Endothelial cell of umbilical vein (primary cell): Measurements from ENCODE around the gene NPAS4. TPM values are rescaled to one million over a fixed set of nuclear protein-coding genes. Genes with fewer than 3 reads are reported as not detected.

Experiments used
- BruUV-seq: library from RNA; stranded (reverse); fragments of 400-500 nt; replicated peaks from 2 replicates; lab custom pipeline; 2021; lab: Mats Ljungman, UMichigan
- CTCF ChIA-PET: fragments of 300-600, 350-600 bp; sonication (Branson Sonifier 250); formaldehyde crosslinking; loops from one replicate; lab custom pipeline; 2021; ENCODE audit warnings: antibody characterized with exemption, inconsistent platforms; lab: Charles Lee
- POLR2A ChIA-PET: fragments of 300-600, 350-600 bp; sonication (Branson Sonifier 250); formaldehyde crosslinking; loops from one replicate; lab custom pipeline; 2021; ENCODE audit warnings: antibody characterized with exemption, inconsistent platforms; lab: Charles Lee
- DNase-seq: peaks from one replicate; pipeline ENCODE4 v3.0.0-alpha.2; 2011; ENCODE audit warnings: low read depth, low spot score
- FAIRE-seq: peaks from 2 replicates; lab custom pipeline; 2011; peaks lifted over from hg19 to GRCh38; lab: Jason Lieb, UNC
- H2AFZ ChIP-seq: 2 replicates; pipeline ENCODE4 v1.6.0; 2012; ENCODE audit warnings: low read depth, low read length, control low read depth, inconsistent platforms
- H3K27ac ChIP-seq: 2 replicates; pipeline ENCODE4 v1.5.1; 2011; ENCODE audit warnings: low read depth, mild to moderate bottlenecking, control low read depth, low read length, moderate library complexity; ENCODE audit not compliant: insufficient read depth
- H3K27me3 ChIP-seq, 2 experiments: 2 replicates each; pipeline versions ENCODE4 v1.6.0 to v1.6.1; 2011; ENCODE audit warnings: low read length in 2 of 2, mixed read lengths in 1 of 2; ENCODE audit not compliant: control insufficient read depth in 2 of 2, insufficient read depth in 2 of 2
- H3K36me3 ChIP-seq, 2 experiments: 2 replicates in 1 of 2; 3 replicates in 1 of 2; pipeline ENCODE4 v1.5.1; 2011; ENCODE audit warnings: low read length in 2 of 2, mild to moderate bottlenecking in 1 of 2, moderate library complexity in 1 of 2; ENCODE audit not compliant: control insufficient read depth in 2 of 2, insufficient read depth in 2 of 2; ENCODE audit errors: extremely low read depth in 1 of 2
- H3K4me1 ChIP-seq: 3 replicates; pipeline ENCODE4 v1.5.1; 2011; ENCODE audit warnings: mild to moderate bottlenecking, low read length; ENCODE audit not compliant: control insufficient read depth, insufficient read depth; ENCODE audit errors: extremely low read depth
- H3K4me2 ChIP-seq: 2 replicates; pipeline ENCODE4 v1.6.1; 2011; ENCODE audit warnings: low read length, control low read depth, mixed read lengths; ENCODE audit not compliant: insufficient read depth
- H3K4me3 ChIP-seq, 3 experiments: fragments of 200-600 bp in 1 of 3; sonication (generic), shearing (Covaris generic) in 1 of 3; replicated peaks in 1 of 3; 2 replicates each; pipeline ENCODE4 v1.5.1; 2011 to 2016; ENCODE audit warnings: control low read depth in 3 of 3, low read length in 3 of 3, mild to moderate bottlenecking in 2 of 3, inconsistent platforms in 1 of 3, low read depth in 1 of 3, moderate library complexity in 1 of 3; ENCODE audit not compliant: insufficient read depth in 1 of 3
- H3K79me2 ChIP-seq: 2 replicates; pipeline ENCODE4 v1.6.0; 2012; ENCODE audit warnings: low read length, inconsistent platforms; ENCODE audit not compliant: control insufficient read depth, insufficient read depth
- H3K9ac ChIP-seq: replicated peaks from 2 replicates; pipeline ENCODE3; 2011; ENCODE audit warnings: low read length, control low read depth; ENCODE audit not compliant: insufficient read depth; ENCODE audit errors: extremely low read depth
- H3K9me1 ChIP-seq: replicated peaks from 3 replicates; pipeline ENCODE4 v1.6.0; 2011; ENCODE audit warnings: mild to moderate bottlenecking, low read length; ENCODE audit not compliant: control insufficient read depth, insufficient read depth; ENCODE audit errors: extremely low read depth
- H3K9me3 ChIP-seq: replicated peaks from 2 replicates; pipeline ENCODE4 v1.5.1; 2012; ENCODE audit warnings: low read length, inconsistent platforms; ENCODE audit not compliant: control insufficient read depth, insufficient read depth
- H4K20me1 ChIP-seq: replicated peaks from 2 replicates; pipeline ENCODE3; 2011; ENCODE audit warnings: mild to moderate bottlenecking, low read length; ENCODE audit not compliant: control insufficient read depth, insufficient read depth; ENCODE audit errors: extremely low read depth
- CTCF ChIP-seq, 2 donors: IDR thresholded peaks; 1 replicate in 1 of 2; 2 replicates in 1 of 2; pipeline ENCODE4 v1.5.1; 2011; ENCODE audit warnings: low read length in 2 of 2, mild to moderate bottlenecking in 2 of 2, moderate library complexity in 2 of 2, control low read depth in 1 of 2, inconsistent platforms in 1 of 2, low read depth in 1 of 2; ENCODE audit not compliant: insufficient read depth in 1 of 2; ENCODE audit errors: extremely low read depth in 1 of 2
- EZH2 ChIP-seq: IDR thresholded peaks from 2 replicates; pipeline ENCODE4 v1.6.1; 2012; ENCODE audit warnings: borderline replicate concordance, low read depth, mild to moderate bottlenecking, moderate library complexity, low read length, inconsistent platforms; ENCODE audit not compliant: severe bottlenecking
- FOS ChIP-seq: IDR thresholded peaks from 2 replicates; pipeline ENCODE4 v1.6.1; 2011; ENCODE audit warnings: mild to moderate bottlenecking, low read length, moderate library complexity, borderline replicate concordance; ENCODE audit not compliant: insufficient read depth
- GATA2 ChIP-seq: IDR thresholded peaks from 2 replicates; pipeline ENCODE4 v1.7.0; 2011; ENCODE audit warnings: low read depth, mild to moderate bottlenecking, moderate library complexity, mixed read lengths, low read length; ENCODE audit not compliant: insufficient read length, insufficient read depth
- MAX ChIP-seq: IDR thresholded peaks from 2 replicates; pipeline ENCODE4 v1.6.1; 2011; ENCODE audit not compliant: insufficient read depth, insufficient read length
- POLR2A ChIP-seq: IDR thresholded peaks from 2 replicates; pipeline ENCODE4 v1.6.1; 2012; ENCODE audit warnings: low read depth, mild to moderate bottlenecking, control low read depth, low read length
- POLR2AphosphoS5 ChIP-seq: IDR thresholded peaks from 2 replicates; pipeline ENCODE4 v1.6.1; 2012; ENCODE audit warnings: low read depth, mild to moderate bottlenecking, control low read depth, low read length, moderate library complexity; ENCODE audit not compliant: insufficient read depth
- dilution Hi-C: fragments of 300-500 bp; cut with MboI; formaldehyde crosslinking; loops from one replicate; pipeline ENCODE4 v1.15.0; 2019; ENCODE audit warnings: low sequenced_read_pairs; ENCODE audit not compliant: extremely low pct_ligation_motif_present
- intact Hi-C: fragments of 100-400 bp; cut with micrococcal nuclease; formaldehyde crosslinking; loops from one replicate; pipeline ENCODE4 v1.10.0; 2022
- polyA plus RNA-seq, 4 experiments: library from polyadenylated mRNA; depleted of rRNA in 3 of 4; stranded (reverse) in 3 of 4; unstranded in 1 of 4; fragments of >200 nt; gene quantifications; 2 replicates each; pipeline versions ENCODE4 v1.2.1 to v1.2.3, GENCODE V29; 2011 to 2012; ENCODE audit warnings: missing spikeins in 1 of 4
- total RNA-seq: library from RNA; stranded (reverse); gene quantifications from 2 replicates; pipeline ENCODE4 v1.2.3, GENCODE V29; 2021

NPAS4 gene
- total and polyA plus RNA-seq, 2 donors (not counting 3 experiments of a cell fraction or from before 2014, with no cell fraction given) = not detected

GRCh38 chr11:66447012-66447411 is 26.2 kb downstream of the NPAS4 start:
- intact Hi-C loops (no loop called here), dilution Hi-C loops (no loop called here)
- POLR2A ChIA-PET = no interaction called here
- H3K9ac ChIP-seq = no peak overlapping the region
- no peaks in the 10 kb centered on the region for H3K36me3 ChIP-seq
- no peaks in the 10 kb centered on the region for H3K4me1 ChIP-seq
- H3K4me2 ChIP-seq = no peak overlapping the region
- no peaks in the 10 kb centered on the region for H3K79me2 ChIP-seq
- H4K20me1 ChIP-seq = no peaks in the 10 kb centered on the region
- H3K9me3 ChIP-seq = no peaks in the 10 kb centered on the region
- H2AFZ ChIP-seq = no peak overlapping the region
- peaks cover 0 to 2% of the 10 kb centered on the region in 2 experiments for H3K27me3 ChIP-seq
- no peak overlapping the region for H3K27ac ChIP-seq
- FAIRE-seq = no peak
- DNase-seq = no peak
- H3K4me3 ChIP-seq = no peak overlapping the region
- H3K9me1 ChIP-seq = no peaks in the 10 kb centered on the region
- CTCF ChIA-PET = interaction anchor here (1.3 to 1.4 kb wide), 3 partner anchors 8 to 136 kb away, joined by 3 to 6 read pairs (median 3); partner anchors contain the start of gene MRPL11
- TF ChIP-seq FOS (no peak), GATA2 (no peak), POLR2A (no peak), POLR2AphosphoS5 (no peak), EZH2 (no peak), CTCF (IDR thresholded peaks at IDR 0.05; ENCODE audit: extremely low read depth in 1 of 2, insufficient read depth in 1 of 2, low read depth in 1 of 2, low read length in 2 of 2) (no peak), MAX (no peak)
- no TSS peak for BruUV-seq
